GM18502 (cell line): ENCODE results near the gene CCDC102A.
"Not testable (repeated sequence)": the region's sequence is repeated elsewhere in the genome, so short reads cannot be mapped to it uniquely, and the experiment has no call there.

Experiments
- ATAC-seq: cut with Tn5 transposase; IDR thresholded peaks from one replicate; pipeline ENCODE4 v1.9.1; 2021; ENCODE audit warnings: mild to moderate bottlenecking; ENCODE audit not compliant: unreplicated experiment, poor library complexity

CCDC102A gene

GRCh38 chr16:57504491-57504890 is 31.9 kb downstream of the CCDC102A start:
- no peak for ATAC-seq

GRCh38 chr16:57504001-57504400 is 32.4 kb downstream of the CCDC102A start:
- ATAC-seq = no peak

GRCh38 chr16:57503366-57503765 is 33.0 kb downstream of the CCDC102A start:
- ATAC-seq = no peak

- no peak for ATAC-seq
Observed at GRCh38 chr16:57502048-57502775, 34.2 kb downstream of the CCDC102A start.

- ATAC-seq = no peak
Observed at GRCh38 chr16:57501492-57501891, 34.9 kb downstream of the CCDC102A start.

- ATAC-seq = no peak
Observed at GRCh38 chr16:57500578-57501111, 35.7 kb downstream of the CCDC102A start.

- not testable (repeated sequence) for ATAC-seq
Observed at GRCh38 chr16:57499941-57500340, 36.4 kb downstream of the CCDC102A start.

- no peak for ATAC-seq
Observed at GRCh38 chr16:57498031-57498430, 38.3 kb downstream of the CCDC102A start.

- no peak for ATAC-seq
Observed at GRCh38 chr16:57497121-57497520, 39.2 kb downstream of the CCDC102A start.

- no peak for ATAC-seq
Observed at GRCh38 chr16:57493767-57494166, 42.6 kb downstream of the CCDC102A start.

GRCh38 chr16:57489229-57489628 is 47.1 kb downstream of the CCDC102A start:
- no peak for ATAC-seq

- no peak for ATAC-seq
Observed at GRCh38 chr16:57486858-57487834, 49.2 kb downstream of the CCDC102A start.

GRCh38 chr16:57485916-57486857 is 50.2 kb downstream of the CCDC102A start, which contains the start of gene DOK4:
DOK4 (minus strand) TSS chr16:57486493; CDS start chr16:57479507, 6,986 bp downstream.
- ATAC-seq = peak; percentile 90

GRCh38 chr16:57485091-57485915 is 51.1 kb downstream of the CCDC102A start:
- no peak for ATAC-seq

- ATAC-seq = no peak
Observed at GRCh38 chr16:57484515-57485005, 51.8 kb downstream of the CCDC102A start.

- no peak for ATAC-seq
Observed at GRCh38 chr16:57483725-57484514, 52.5 kb downstream of the CCDC102A start.

- no peak for ATAC-seq
Observed at GRCh38 chr16:57482845-57483545, 53.4 kb downstream of the CCDC102A start.
